B cell (primary cell): ENCODE data around the gene LPCAT4.

ENCODE experiments used
- EZH2 ChIP-seq: IDR thresholded peaks from 2 replicates; pipeline ENCODE4 v1.6.1; 2012; ENCODE audit warnings: borderline replicate concordance, low read depth, mild to moderate bottlenecking, moderate library complexity, low read length; ENCODE audit not compliant: insufficient read depth, poor library complexity, severe bottlenecking
- TF ChIP-seq, protein P1 (sequence below): fragments of 200-600 bp; IDR thresholded peaks from one replicate; pipeline ENCODE4 v1.8.0; 2022; ENCODE audit warnings: antibody characterized with exemption, mild to moderate bottlenecking

DNA sequence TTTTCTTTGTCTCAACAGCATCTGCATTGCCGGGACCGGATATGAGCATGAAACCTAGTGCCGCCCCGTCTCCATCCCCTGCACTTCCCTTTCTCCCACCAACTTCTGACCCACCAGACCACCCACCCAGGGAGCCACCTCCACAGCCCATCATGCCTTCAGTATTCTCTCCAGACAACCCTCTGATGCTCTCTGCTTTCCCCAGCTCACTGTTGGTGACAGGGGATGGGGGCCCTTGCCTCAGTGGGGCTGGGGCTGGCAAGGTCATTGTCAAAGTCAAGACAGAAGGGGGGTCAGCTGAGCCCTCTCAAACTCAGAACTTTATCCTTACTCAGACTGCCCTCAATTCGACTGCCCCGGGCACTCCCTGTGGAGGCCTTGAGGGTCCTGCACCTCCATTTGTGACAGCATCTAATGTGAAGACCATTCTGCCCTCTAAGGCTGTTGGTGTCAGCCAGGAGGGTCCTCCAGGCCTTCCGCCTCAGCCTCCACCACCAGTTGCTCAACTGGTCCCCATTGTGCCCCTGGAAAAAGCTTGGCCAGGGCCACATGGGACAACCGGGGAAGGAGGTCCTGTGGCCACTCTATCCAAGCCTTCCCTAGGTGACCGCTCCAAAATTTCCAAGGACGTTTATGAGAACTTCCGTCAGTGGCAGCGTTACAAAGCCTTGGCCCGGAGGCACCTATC, 18.9 kb downstream of the LPCAT4 start:
- TF ChIP-seq, protein P1, sequence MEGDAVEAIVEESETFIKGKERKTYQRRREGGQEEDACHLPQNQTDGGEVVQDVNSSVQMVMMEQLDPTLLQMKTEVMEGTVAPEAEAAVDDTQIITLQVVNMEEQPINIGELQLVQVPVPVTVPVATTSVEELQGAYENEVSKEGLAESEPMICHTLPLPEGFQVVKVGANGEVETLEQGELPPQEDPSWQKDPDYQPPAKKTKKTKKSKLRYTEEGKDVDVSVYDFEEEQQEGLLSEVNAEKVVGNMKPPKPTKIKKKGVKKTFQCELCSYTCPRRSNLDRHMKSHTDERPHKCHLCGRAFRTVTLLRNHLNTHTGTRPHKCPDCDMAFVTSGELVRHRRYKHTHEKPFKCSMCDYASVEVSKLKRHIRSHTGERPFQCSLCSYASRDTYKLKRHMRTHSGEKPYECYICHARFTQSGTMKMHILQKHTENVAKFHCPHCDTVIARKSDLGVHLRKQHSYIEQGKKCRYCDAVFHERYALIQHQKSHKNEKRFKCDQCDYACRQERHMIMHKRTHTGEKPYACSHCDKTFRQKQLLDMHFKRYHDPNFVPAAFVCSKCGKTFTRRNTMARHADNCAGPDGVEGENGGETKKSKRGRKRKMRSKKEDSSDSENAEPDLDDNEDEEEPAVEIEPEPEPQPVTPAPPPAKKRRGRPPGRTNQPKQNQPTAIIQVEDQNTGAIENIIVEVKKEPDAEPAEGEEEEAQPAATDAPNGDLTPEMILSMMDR, result no peak
- TF ChIP-seq EZH2, result no peak
